SK-N-MC (cell line): ENCODE results near the gene SCYGR1.
A peak's percentile ranks its signal among the peaks of the same experiment; 100 is the strongest.

ENCODE experiments used
- DNase-seq: peaks from one replicate; pipeline ENCODE4 v3.0.0-alpha.2; 2011; ENCODE audit warnings: low read depth, low spot score
- H3K27ac ChIP-seq: fragments of 200-600 bp; sonication (generic); 2 replicates; pipeline ENCODE4 v1.5.1; 2016; ENCODE audit warnings: mixed run types
- H3K36me3 ChIP-seq: fragments of 200-600 bp; sonication (generic); 2 replicates; pipeline ENCODE4 v1.6.1; 2017; ENCODE audit warnings: antibody characterized with exemption, low read length, mixed read lengths; ENCODE audit not compliant: insufficient read depth
- H3K4me3 ChIP-seq: fragments of 200-600 bp; sonication (generic); 2 replicates; pipeline ENCODE4 v1.5.1; 2016
- H3K9ac ChIP-seq: fragments of 200-600 bp; sonication (generic); 2 replicates; pipeline ENCODE4 v1.8.0; 2017; ENCODE audit warnings: mixed run types, mixed read lengths; ENCODE audit not compliant: insufficient read length
- H3K9me3 ChIP-seq: fragments of 200-600 bp; sonication (generic); 2 replicates; pipeline ENCODE4 v1.6.1; 2017; ENCODE audit warnings: low read depth, mild to moderate bottlenecking, antibody characterized with exemption, low read length, moderate library complexity, mixed read lengths
- EZH2 ChIP-seq: fragments of 200-600 bp; sonication (generic); IDR thresholded peaks from one replicate; pipeline ENCODE4 v1.6.1; 2017; ENCODE audit warnings: antibody characterized with exemption
- FOXP2 ChIP-seq: optimal IDR thresholded peaks from 2 replicates; pipeline ENCODE3; 2011; ENCODE audit warnings: mild to moderate bottlenecking, moderate library complexity; ENCODE audit not compliant: insufficient read depth; ENCODE audit errors: extremely low read length, control extremely low read depth
- POLR2AphosphoS5 ChIP-seq: IDR thresholded peaks from 2 replicates; pipeline ENCODE4 v1.6.1; 2012; ENCODE audit warnings: mild to moderate bottlenecking, low read depth, low read length, borderline replicate concordance

SCYGR1 gene

DNA sequence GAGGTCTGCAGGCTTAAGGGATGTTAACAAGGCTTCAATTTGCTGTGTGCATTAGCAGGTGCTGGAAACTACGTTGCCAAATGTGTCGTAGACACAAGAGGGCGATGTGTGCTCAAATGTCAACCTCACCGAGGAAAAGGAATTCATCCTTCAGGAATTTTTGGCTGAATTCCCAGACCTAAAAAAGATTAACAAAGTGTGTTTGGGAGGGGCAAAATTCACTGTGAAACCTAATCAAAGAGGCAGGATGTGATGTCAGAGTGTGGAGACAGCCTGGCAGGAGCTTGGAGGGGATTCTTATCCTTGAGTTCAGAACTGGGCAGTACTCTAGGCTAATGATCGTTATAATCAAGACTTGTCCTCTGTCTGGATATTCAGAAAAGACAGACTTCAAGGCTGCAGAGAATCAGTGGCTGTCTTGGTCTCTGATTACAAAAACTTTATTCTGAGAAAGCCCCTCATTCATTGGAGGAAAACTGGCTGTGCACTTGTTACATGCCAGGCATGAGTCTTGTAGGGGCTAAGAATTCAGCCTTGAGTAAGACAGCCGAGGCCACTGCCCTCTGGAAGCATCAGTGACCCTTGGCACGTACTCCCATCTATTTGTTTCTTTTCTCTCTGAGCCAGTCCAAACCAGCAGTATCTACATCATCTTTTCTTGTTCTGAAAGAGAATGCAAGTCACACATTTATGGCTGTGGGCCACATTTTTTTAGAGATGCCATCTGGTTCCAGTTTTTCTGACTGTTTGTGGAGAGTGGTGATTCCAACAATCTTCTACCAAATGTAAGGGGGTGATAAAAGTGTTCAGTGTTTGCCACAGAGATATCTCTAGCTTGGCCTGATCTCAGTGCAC lies 18.7 kb upstream of the SCYGR1 start:
- H3K9me3 ChIP-seq, result no peaks in the 10 kb centered on the region
- no peak for TF ChIP-seq EZH2
- peak; percentile 31; the same call in 1 of the 2 replicates for TF ChIP-seq POLR2AphosphoS5
- peak; percentile 46 for TF ChIP-seq FOXP2
- H3K4me3 ChIP-seq, result peak overlapping the region; percentile 71
- H3K27ac ChIP-seq, result peak overlapping the region; percentile 99
- peak overlapping the region; percentile 68 for H3K9ac ChIP-seq
- H3K36me3 ChIP-seq, result no peaks in the 10 kb centered on the region
- peak; percentile 99 for DNase-seq

DNA sequence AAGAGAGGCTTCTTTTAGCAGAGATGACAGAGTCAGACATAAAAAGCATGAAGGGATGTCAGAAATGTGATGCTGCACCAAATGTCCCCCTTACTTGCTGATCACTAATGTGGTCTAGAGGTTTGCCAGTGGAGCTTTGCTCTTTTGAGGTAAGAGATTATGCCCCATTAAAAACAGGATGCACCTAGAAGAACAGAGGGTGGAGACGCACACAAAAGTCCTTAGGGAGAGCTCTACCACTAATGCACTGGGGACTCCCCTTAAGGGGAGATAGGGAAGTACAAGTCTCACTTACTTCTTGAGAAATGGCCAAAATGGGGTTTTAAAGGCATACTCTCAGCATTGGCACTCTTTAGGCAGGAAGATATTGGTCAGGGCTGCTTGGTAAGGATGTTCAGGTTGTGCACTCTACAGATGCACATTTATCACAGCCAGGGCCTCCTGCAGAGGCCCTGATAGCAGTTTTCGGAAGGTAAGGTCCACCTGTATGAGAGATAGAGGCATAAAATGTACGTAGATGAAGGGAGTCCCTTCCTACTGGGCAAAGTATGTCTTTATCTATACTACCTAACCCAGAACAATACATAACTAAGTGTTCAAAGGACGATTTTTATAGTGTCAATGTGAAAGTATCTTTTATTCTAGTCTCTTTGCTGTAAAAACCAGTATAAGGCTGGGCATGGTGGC lies 17.0 kb upstream of the SCYGR1 start:
- H3K27ac ChIP-seq, result no peak overlapping the region
- no peaks in the 10 kb centered on the region for H3K36me3 ChIP-seq
- no peak overlapping the region for H3K9ac ChIP-seq
- TF ChIP-seq POLR2AphosphoS5 (no peak), FOXP2 (no peak), EZH2 (no peak)
- H3K9me3 ChIP-seq, result no peaks in the 10 kb centered on the region
- no peak for DNase-seq
- no peak overlapping the region for H3K4me3 ChIP-seq

DNA sequence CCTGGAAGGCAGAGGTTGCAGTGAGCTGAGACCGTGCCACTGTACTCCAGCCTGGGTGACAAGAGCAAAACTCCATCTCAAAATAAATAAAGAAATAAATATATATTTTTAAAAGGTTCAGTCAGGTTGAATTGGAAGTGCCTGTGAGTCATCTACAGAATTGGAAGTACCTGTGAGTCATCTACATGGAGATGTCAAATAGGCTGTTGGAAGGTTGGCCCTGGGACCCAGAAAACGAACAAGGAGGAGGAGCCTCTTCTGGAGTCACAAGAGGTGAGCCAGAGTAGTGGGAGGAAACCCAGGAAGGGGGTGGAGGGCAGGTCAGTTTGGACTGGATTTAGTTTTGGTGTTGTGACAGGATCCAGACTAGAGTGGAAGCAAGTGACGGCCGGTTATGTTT lies 15.2 kb upstream of the SCYGR1 start:
- TF ChIP-seq POLR2AphosphoS5 (no peak), FOXP2 (no peak), EZH2 (no peak)
- Histone ChIP-seq H3K27ac (no peak overlapping the region), H3K36me3 (no peaks in the 10 kb centered on the region), H3K4me3 (no peak overlapping the region), H3K9ac (no peak overlapping the region), H3K9me3 (no peaks in the 10 kb centered on the region)
- no peak for DNase-seq

DNA sequence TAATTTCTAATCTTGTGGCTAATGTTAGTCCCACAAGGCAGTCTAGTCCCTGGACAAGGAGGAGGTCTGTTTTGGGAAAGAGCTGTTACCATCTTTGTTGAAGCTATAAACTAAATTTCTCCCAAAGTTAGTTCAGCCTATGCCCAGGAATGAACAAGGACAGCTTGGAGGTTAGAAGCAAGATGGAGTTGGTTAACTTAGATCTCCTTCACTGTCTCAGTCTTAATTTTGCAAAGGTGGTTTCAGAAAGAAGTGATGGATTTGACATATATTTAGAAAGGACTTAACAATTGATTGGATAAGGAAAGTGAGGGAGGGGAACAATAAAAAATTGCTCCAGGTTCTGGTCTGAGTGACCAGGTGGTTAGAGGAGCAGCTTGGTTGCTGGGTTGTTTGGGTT lies 14.6 kb upstream of the SCYGR1 start:
- no peak for DNase-seq
- H3K27ac ChIP-seq, result no peak overlapping the region
- H3K4me3 ChIP-seq, result no peak overlapping the region
- no peaks in the 10 kb centered on the region for H3K9me3 ChIP-seq
- TF ChIP-seq EZH2 (no peak), POLR2AphosphoS5 (no peak)
- H3K9ac ChIP-seq, result no peak overlapping the region
- H3K36me3 ChIP-seq, result no peaks in the 10 kb centered on the region

DNA sequence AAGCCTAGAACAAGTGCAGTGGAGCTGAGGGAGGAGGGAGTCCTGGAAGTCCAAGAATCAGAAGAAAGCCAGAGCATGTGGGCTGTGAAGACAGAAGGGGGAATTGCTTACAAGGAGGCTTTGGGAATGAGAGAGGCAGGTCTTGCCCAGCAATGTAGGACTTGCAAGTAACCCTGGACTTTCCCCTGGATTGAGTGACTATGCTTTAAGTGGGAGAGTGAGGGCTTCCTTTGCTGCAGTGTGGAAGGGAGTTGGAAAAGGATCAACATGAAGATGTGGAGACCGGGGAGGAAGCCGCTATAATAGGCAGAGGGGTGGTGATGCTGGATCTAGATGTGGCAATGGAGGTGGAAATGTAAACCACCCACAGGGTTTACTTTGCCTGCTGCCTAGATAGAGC lies 13.8 kb upstream of the SCYGR1 start:
- DNase-seq, result no peak
- TF ChIP-seq EZH2, result no peak
- no peak for TF ChIP-seq FOXP2
- no peak for TF ChIP-seq POLR2AphosphoS5
- Histone ChIP-seq H3K36me3 (no peaks in the 10 kb centered on the region), H3K27ac (no peak overlapping the region), H3K9me3 (no peaks in the 10 kb centered on the region), H3K9ac (no peak overlapping the region), H3K4me3 (no peak overlapping the region)

DNA sequence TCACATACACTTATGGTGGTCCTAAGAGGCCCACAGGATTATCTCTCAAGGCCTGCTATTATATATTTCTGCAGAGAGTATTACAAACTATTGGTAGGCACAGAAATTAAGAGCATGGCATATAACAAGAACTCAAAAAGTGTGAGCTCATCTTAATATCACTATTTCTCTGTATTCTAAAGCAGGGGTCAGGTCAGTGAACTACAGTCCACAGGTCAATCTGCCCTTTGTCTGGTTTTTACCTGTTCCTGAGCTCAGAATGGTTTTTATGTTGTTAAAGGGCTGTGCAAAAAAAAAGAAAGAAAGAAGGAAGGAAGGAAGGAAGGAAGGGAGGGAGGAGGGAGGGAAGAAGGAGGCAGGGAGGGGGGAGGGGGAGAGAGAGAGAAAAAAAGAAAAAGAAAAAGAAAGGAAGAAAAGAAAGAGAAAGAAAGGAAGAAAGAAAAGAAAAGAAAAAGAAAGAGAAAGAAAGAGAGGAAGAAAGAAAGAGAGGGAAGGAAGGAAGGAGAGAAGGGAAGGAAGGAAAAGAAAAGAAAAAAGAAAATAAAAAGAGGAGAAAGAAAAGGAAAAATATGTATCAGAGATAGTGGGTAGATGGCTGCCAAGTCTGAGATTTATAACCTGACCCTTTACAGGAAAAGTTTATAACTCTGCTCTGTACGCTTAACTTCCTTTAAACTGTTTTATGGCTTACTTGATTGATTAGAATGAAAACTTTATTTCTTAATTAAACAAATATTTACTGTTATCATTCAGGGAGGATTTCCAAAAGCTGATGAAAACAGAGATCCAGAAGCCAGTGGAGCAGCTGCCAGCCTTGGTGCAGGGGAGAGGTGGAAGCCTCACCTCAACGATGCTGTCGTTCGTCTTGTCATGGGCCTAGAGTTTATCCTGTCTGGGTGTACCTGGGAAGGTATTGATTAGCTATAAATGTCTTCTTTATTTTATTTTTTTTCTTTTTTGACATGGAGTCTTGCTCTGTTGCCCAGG lies 11.2 kb upstream of the SCYGR1 start:
- H3K27ac ChIP-seq, result no peak overlapping the region
- H3K36me3 ChIP-seq, result no peaks in the 10 kb centered on the region
- TF ChIP-seq FOXP2 (no peak), EZH2 (no peak), POLR2AphosphoS5 (no peak)
- DNase-seq, result no peak
- H3K4me3 ChIP-seq, result no peak overlapping the region
- no peak overlapping the region for H3K9ac ChIP-seq
- no peaks in the 10 kb centered on the region for H3K9me3 ChIP-seq

DNA sequence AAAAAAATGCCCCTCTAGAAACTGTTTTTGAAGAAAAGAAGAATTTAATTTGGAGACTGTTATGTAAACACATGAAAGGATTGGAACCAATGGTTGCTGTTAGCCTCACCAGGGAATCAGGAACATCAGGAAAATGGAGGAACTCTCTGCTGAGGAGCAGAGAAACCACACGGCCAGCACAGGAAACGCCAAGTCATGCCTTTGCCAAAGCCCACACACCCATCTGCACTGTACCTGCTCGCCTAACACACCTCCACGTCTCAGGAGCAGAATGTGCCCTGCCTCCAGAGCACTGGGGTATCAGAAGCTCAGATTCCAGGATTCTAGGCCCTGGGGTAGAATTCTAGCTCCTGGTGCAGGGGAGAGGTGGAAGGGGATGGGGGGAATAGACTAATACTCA lies 9.8 kb upstream of the SCYGR1 start:
- no peaks in the 10 kb centered on the region for H3K36me3 ChIP-seq
- no peak for DNase-seq
- TF ChIP-seq FOXP2 (no peak), POLR2AphosphoS5 (no peak), EZH2 (no peak)
- no peak overlapping the region for H3K9ac ChIP-seq
- no peak overlapping the region for H3K27ac ChIP-seq
- H3K9me3 ChIP-seq, result no peaks in the 10 kb centered on the region
- H3K4me3 ChIP-seq, result no peak overlapping the region

DNA sequence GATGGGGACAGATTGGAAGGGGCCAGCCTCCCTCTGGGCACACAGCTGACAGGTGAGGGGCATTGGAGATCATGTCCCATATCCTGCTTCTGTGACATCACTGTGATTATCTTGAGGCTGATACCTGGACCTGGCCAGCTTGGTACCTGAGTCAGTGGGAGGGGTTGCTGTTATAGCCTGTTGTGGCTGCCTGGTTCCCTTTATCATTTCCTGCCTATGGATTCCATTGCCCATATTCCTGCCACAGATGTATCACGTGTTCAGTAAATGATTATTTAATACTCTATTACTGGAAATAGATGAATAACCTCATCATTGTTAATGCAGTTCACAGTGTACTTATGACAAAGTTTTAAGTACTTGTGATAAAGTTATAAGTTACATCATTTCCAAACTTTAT lies 7.8 kb upstream of the SCYGR1 start:
- H3K4me3 ChIP-seq, result no peak overlapping the region
- TF ChIP-seq EZH2, result no peak
- TF ChIP-seq FOXP2, result no peak
- TF ChIP-seq POLR2AphosphoS5, result no peak
- no peak for DNase-seq
- no peaks in the 10 kb centered on the region for H3K9me3 ChIP-seq
- no peaks in the 10 kb centered on the region for H3K36me3 ChIP-seq
- H3K27ac ChIP-seq, result no peak overlapping the region
- no peak overlapping the region for H3K9ac ChIP-seq
